Mesenchymal stem cell (in vitro differentiated cells and primary cell): ENCODE measurements around the gene CSNK1D.

Experiments
- DNase-seq: peaks from one replicate; pipeline ENCODE4 v3.0.0-alpha.2; 2013
- H2AFZ ChIP-seq: one replicate; pipeline ENCODE4 v1.6.1; 2013; ENCODE audit warnings: low read depth, mild to moderate bottlenecking, control low read depth, inconsistent platforms, low read length, moderate library complexity
- H2AK5ac ChIP-seq: 2 replicates; pipeline ENCODE4 v1.6.1; 2013; ENCODE audit warnings: low read length, moderate library complexity, mild to moderate bottlenecking, inconsistent platforms; ENCODE audit not compliant: severe bottlenecking
- H2BK120ac ChIP-seq: one replicate; pipeline ENCODE4 v1.6.1; 2013; ENCODE audit warnings: low read depth, mild to moderate bottlenecking, inconsistent platforms, low read length, moderate library complexity
- H2BK12ac ChIP-seq, 2 experiments: one replicate each; pipeline ENCODE4 v1.6.1; 2013; ENCODE audit warnings: inconsistent platforms in 2 of 2, low read length in 2 of 2, mild to moderate bottlenecking in 2 of 2, moderate library complexity in 2 of 2, control low read depth in 1 of 2
- H2BK15ac ChIP-seq: one replicate; pipeline ENCODE4 v1.6.1; 2013; ENCODE audit warnings: mild to moderate bottlenecking, low read depth, inconsistent platforms; ENCODE audit not compliant: poor library complexity, severe bottlenecking
- H2BK5ac ChIP-seq: 2 replicates; pipeline ENCODE4 v1.6.1; 2013; ENCODE audit warnings: low read depth, mild to moderate bottlenecking, low read length, control low read depth, inconsistent platforms; ENCODE audit not compliant: poor library complexity, severe bottlenecking
- H3K14ac ChIP-seq, 2 experiments: one replicate each; pipeline ENCODE4 v1.6.1; 2013; ENCODE audit warnings: inconsistent platforms in 2 of 2, low read length in 2 of 2, control low read depth in 1 of 2, mild to moderate bottlenecking in 1 of 2, moderate library complexity in 1 of 2
- H3K18ac ChIP-seq, 2 experiments: one replicate each; pipeline ENCODE4 v1.6.1; 2013; ENCODE audit warnings: inconsistent platforms in 2 of 2, low read length in 2 of 2, control low read depth in 1 of 2, low read depth in 1 of 2, mild to moderate bottlenecking in 1 of 2
- H3K23ac ChIP-seq, 2 experiments: one replicate each; pipeline ENCODE4 v1.6.1; 2013; ENCODE audit warnings: inconsistent platforms in 2 of 2, low read length in 2 of 2, mild to moderate bottlenecking in 2 of 2, moderate library complexity in 2 of 2, control low read depth in 1 of 2
- H3K27ac ChIP-seq: 2 replicates; pipeline ENCODE4 v1.5.1; 2013; ENCODE audit warnings: mild to moderate bottlenecking, moderate library complexity, low read length, control low read depth, inconsistent platforms; ENCODE audit not compliant: poor library complexity, severe bottlenecking
- H3K27me3 ChIP-seq, 2 experiments: 2 replicates each; pipeline versions ENCODE4 v1.6.1 to v1.7.0; 2013; ENCODE audit warnings: low read length in 2 of 2, mild to moderate bottlenecking in 2 of 2, moderate library complexity in 2 of 2, control low read depth in 1 of 2, inconsistent platforms in 1 of 2; ENCODE audit not compliant: control insufficient read depth in 1 of 2, insufficient read depth in 1 of 2
- H3K36me3 ChIP-seq, 2 experiments: 2 replicates each; pipeline versions ENCODE4 v1.6.1 to v1.7.0; 2013; ENCODE audit warnings: low read length in 2 of 2, control low read depth in 1 of 2, inconsistent platforms in 1 of 2, low read depth in 1 of 2, mild to moderate bottlenecking in 1 of 2; ENCODE audit not compliant: insufficient read depth in 2 of 2, control insufficient read depth in 1 of 2
- H3K4ac ChIP-seq, 2 experiments: one replicate each; pipeline ENCODE4 v1.6.1; 2013; ENCODE audit warnings: inconsistent platforms in 2 of 2, low read length in 2 of 2, mild to moderate bottlenecking in 2 of 2, moderate library complexity in 2 of 2, control low read depth in 1 of 2, low read depth in 1 of 2
- H3K4me1 ChIP-seq: 2 replicates; pipeline ENCODE4 v1.6.1; 2013; ENCODE audit warnings: low read depth, low read length, control low read depth; ENCODE audit not compliant: control insufficient read depth, insufficient read depth
- H3K4me2 ChIP-seq: 2 replicates; pipeline ENCODE4 v1.6.1; 2013; ENCODE audit warnings: low read length, mild to moderate bottlenecking, inconsistent platforms; ENCODE audit not compliant: poor library complexity, severe bottlenecking
- H3K4me3 ChIP-seq, 2 experiments: 2 replicates each; pipeline versions ENCODE4 v1.5.1 to v1.7.0; 2013; ENCODE audit warnings: low read length in 2 of 2, mild to moderate bottlenecking in 2 of 2, control low read depth in 1 of 2, low read depth in 1 of 2; ENCODE audit not compliant: insufficient read depth in 1 of 2
- H3K79me1 ChIP-seq: replicated peaks from 2 replicates; pipeline ENCODE4 v1.6.1; 2013; ENCODE audit warnings: mild to moderate bottlenecking, control low read depth, low read length, inconsistent platforms; ENCODE audit not compliant: poor library complexity, severe bottlenecking
- H3K9ac ChIP-seq: 2 replicates; pipeline ENCODE4 v1.7.0; 2013; ENCODE audit warnings: mild to moderate bottlenecking, low read length, moderate library complexity
- H3K9me3 ChIP-seq: 2 replicates; pipeline ENCODE4 v1.7.0; 2013; ENCODE audit warnings: mild to moderate bottlenecking, low read length; ENCODE audit not compliant: control insufficient read depth
- H4K8ac ChIP-seq: one replicate; pipeline ENCODE4 v1.6.1; 2013; ENCODE audit warnings: inconsistent platforms, mild to moderate bottlenecking, low read length, moderate library complexity
- H4K91ac ChIP-seq: one replicate; pipeline ENCODE4 v1.6.1; 2013; ENCODE audit warnings: mild to moderate bottlenecking, low read length, inconsistent platforms
- WGBS: methylation state at CpG from one replicate; pipeline ENCODE4 v1.1.7; 2013; ENCODE audit warnings: mixed read lengths; 5-methylcytosine and 5-hydroxymethylcytosine counted together

The CSNK1D gene

DNA sequence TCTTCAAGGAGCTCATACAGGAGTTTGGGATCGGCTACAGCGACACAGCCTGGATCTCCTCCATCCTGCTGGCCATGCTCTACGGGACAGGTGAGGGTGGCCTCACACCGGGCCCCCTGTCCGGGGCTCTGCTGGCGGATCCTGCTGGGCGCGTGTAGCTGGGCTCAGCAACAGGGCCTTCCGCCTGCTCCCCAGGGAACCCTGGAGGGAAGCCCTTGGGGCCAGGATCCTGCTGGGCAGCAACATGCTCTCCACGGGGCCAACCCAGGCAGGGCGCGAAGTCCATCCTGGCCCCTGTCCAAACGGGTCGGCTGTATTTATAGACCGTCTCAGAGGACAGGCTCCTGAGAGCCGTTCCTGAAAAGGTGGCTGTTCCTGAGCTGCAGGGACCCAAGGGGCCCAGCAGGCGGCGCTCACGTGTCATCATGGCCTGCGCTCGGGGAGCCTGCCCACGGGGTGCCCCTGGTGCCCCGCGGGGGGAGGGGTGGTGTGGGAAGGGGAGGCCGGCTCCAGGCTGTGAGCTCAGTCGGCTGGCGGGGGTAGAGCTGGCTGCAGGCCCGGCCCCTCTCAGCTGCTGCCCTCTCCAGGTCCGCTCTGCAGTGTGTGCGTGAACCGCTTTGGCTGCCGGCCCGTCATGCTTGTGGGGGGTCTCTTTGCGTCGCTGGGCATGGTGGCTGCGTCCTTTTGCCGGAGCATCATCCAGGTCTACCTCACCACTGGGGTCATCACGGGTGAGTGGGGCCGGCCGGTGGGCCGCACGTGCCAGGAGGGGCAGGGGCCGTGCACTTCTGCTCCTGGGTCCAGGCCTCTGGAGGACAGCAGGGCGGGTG, 37.1 kb downstream of the CSNK1D start:
- DNase-seq: peak; percentile 64
- Histone ChIP-seq H3K79me1 (peaks cover 15% of the 10 kb centered on the region), H3K9ac (no peak overlapping the region), H2AK5ac (peak overlapping the region; percentile 50), H3K23ac (no peak overlapping the region), H3K9me3 (no peaks in the 10 kb centered on the region), H3K18ac (peak overlapping the region in 1 of 2 experiments; percentile 44), H4K91ac (no peak overlapping the region), H2AFZ (no peak overlapping the region), H3K4ac (no peak overlapping the region), H2BK120ac (no peak overlapping the region), H4K8ac (peak overlapping the region; percentile 45), H3K36me3 (peaks cover 34 to 74% of the 10 kb centered on the region in 2 experiments), H2BK15ac (no peak overlapping the region), H2BK12ac (no peak overlapping the region), H3K4me3 (no peak overlapping the region), H3K27me3 (no peaks in the 10 kb centered on the region), H3K27ac (peak overlapping the region; percentile 6), H2BK5ac (no peak overlapping the region), H3K4me1 (peaks cover 94% of the 10 kb centered on the region), H3K4me2 (peak overlapping the region; percentile 7), H3K14ac (no peak overlapping the region)
- WGBS: 65% methylated on average over 43 of the region's 44 CpGs

GRCh38 chr17:82235775-82236141, 37.7 kb downstream of the CSNK1D start:
- Histone ChIP-seq H2AFZ (no peak overlapping the region), H3K4ac (no peak overlapping the region), H3K36me3 (peaks cover 34 to 68% of the 10 kb centered on the region in 2 experiments), H2AK5ac (peak overlapping the region; percentile 50), H3K4me3 (no peak overlapping the region), H4K91ac (no peak overlapping the region), H3K4me2 (no peak overlapping the region), H3K4me1 (peaks cover 90% of the 10 kb centered on the region), H2BK120ac (no peak overlapping the region), H3K18ac (no peak overlapping the region), H2BK12ac (no peak overlapping the region), H2BK15ac (no peak overlapping the region), H3K79me1 (peaks cover 15% of the 10 kb centered on the region), H3K27ac (peak overlapping the region; percentile 6), H4K8ac (peak overlapping the region; percentile 15), H3K23ac (peak overlapping the region in 1 of 2 experiments; percentile 67), H3K9ac (no peak overlapping the region), H3K14ac (no peak overlapping the region), H3K9me3 (no peaks in the 10 kb centered on the region), H2BK5ac (no peak overlapping the region), H3K27me3 (no peaks in the 10 kb centered on the region)
- DNase-seq: no peak
- 85% methylated on average over 15 of the region's 15 CpGs for WGBS

GRCh38 chr17:82235056-82235774, 38.3 kb downstream of the CSNK1D start:
- no peak overlapping the region for H3K4ac ChIP-seq
- H2BK120ac ChIP-seq: no peak overlapping the region
- H3K23ac ChIP-seq: peak overlapping the region in 1 of 2 experiments; percentile 67
- H3K9me3 ChIP-seq: no peaks in the 10 kb centered on the region
- no peak overlapping the region for H2BK12ac ChIP-seq
- H3K27me3 ChIP-seq: no peaks in the 10 kb centered on the region
- H3K4me3 ChIP-seq: no peak overlapping the region
- no peak overlapping the region for H3K4me2 ChIP-seq
- H3K9ac ChIP-seq: no peak overlapping the region
- H4K91ac ChIP-seq: no peak overlapping the region
- H2AK5ac ChIP-seq: peak overlapping the region; percentile 33
- H3K4me1 ChIP-seq: peaks cover 90% of the 10 kb centered on the region
- no peak overlapping the region for H2AFZ ChIP-seq
- H3K18ac ChIP-seq: no peak overlapping the region
- H2BK5ac ChIP-seq: peak overlapping the region; percentile 9
- 95% methylated on average over 19 of the region's 19 CpGs for WGBS
- no peak for DNase-seq
- no peak overlapping the region for H4K8ac ChIP-seq
- H3K14ac ChIP-seq: no peak overlapping the region
- peaks cover 28 to 62% of the 10 kb centered on the region in 2 experiments for H3K36me3 ChIP-seq
- no peak overlapping the region for H2BK15ac ChIP-seq
- peaks cover 12% of the 10 kb centered on the region for H3K79me1 ChIP-seq
- H3K27ac ChIP-seq: no peak overlapping the region
